ENCODE data around the gene CARD6.

DNA sequence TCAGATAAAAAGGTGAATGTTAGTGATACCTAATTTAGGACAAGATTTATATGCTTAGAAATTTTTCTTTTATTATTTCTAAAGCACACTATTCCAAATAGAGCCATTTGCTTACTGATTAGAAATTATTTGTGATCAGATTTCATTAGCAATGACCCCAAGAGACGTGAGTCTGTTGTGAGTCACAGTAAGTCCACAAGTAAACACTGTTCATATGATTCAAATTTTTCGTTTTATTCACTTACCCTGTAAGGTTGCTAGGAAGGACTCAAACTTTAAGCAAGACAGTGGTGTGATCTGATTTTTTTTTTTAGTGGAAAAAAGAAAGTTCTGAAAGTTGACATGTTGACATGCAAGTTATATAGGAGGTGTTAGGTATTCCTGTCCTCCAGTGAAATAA is 1.2 kb downstream of the CARD6 start:
- no peak for TF ChIP-seq POLR2A (IDR thresholded peaks at IDR 0.05)
- TF ChIP-seq, protein P1, sequence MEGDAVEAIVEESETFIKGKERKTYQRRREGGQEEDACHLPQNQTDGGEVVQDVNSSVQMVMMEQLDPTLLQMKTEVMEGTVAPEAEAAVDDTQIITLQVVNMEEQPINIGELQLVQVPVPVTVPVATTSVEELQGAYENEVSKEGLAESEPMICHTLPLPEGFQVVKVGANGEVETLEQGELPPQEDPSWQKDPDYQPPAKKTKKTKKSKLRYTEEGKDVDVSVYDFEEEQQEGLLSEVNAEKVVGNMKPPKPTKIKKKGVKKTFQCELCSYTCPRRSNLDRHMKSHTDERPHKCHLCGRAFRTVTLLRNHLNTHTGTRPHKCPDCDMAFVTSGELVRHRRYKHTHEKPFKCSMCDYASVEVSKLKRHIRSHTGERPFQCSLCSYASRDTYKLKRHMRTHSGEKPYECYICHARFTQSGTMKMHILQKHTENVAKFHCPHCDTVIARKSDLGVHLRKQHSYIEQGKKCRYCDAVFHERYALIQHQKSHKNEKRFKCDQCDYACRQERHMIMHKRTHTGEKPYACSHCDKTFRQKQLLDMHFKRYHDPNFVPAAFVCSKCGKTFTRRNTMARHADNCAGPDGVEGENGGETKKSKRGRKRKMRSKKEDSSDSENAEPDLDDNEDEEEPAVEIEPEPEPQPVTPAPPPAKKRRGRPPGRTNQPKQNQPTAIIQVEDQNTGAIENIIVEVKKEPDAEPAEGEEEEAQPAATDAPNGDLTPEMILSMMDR (IDR thresholded peaks at IDR 0.05): no peak

Data from uterus (tissue), 2 donors.